Ammon's horn (tissue), 1 donor: ENCODE measurements around the gene RALGAPA1.
"Not testable (repeated sequence)": the region's sequence is repeated elsewhere in the genome, so short reads cannot be mapped to it uniquely, and the experiment has no call there.

ENCODE experiments used
- DNase-seq: peaks from one replicate; pipeline ENCODE4 v3.0.0-alpha.2; 2016; ENCODE audit warnings: low spot score

The RALGAPA1 gene

DNA sequence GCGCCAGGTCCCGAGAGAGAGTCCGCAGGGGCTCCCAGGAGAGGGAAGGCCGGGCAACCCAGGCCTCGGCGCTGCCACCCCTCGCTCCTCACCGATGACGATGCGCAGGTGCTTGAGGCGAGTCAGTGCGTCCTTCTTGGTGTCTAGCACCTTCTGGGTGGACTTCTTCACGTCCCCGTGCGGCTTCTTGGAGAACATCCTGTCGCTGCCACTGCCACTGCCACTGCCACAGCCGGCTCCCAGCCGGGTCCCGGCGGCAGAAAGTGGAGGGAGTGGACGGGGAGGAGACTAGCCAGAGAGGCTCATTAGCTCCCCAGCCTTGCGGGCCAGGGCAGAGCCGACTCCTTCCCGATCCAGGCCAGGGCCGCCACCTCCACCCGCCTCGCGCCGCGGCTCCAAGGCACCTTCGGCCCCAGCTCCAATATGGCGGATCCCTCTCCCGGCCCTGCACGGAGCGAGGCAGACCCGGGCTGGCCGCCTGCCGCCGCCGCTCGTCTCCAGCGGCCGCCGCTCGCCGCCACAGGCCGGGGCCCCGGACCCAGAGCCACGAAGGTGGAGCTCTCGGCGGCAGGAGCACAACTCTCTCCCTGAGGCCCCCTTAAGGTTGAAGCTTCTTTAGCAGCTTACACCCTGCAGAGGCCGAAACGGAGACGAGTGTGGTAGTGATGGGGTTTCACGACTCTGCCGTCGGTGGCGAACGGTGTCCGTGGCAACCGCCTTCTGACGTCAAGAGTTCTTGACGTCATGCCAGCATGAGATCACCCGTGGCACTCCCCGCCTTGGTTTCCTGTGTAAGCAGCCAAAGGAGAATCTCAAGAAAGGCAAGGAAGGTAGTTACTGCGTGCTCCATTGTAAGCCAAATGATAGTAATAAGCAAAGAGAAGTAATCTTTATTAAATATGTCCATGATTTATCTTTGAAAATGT lies at the start of gene RALGAPA1:
Gene RALGAPA1, minus strand, starts transcription at position 658 of the 926 bp plus-strand sequence. Its CDS starts 460 bp downstream, at position 198.
- peak; percentile 97 for DNase-seq

DNA sequence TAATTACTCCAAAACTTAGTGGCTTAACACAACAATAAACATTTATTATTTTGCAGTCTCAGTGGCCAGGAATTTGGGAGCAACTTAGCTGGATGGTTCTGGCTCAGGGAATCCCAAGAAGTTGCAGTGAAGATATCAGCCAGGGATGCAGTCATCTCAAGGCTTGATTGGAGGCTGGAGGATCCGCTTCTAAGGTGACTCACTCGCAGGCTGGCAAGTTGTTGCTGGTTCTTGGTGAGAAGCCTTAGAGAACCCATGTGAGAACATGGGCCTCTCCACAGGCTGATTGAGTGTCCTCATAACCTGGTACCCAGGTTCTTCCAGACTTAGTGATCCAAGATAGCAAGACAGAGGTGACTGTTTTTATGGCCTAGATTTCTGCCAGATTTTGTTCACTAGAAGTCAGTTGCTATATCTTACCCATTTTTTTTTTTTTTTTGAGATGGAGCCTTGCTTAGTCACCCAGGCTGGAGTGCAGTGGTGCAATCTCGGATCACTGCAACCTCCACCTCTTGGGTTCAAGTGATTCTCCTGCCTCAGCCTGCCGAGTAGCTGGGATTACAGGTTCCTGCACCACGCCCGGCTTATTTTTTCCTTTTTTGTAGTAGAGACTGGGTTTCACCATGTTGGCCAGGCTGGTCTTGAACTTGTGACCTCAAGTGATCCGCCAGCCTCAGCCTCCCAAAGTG lies 49.6 kb upstream of the RALGAPA1 start:
- no peak for DNase-seq

DNA sequence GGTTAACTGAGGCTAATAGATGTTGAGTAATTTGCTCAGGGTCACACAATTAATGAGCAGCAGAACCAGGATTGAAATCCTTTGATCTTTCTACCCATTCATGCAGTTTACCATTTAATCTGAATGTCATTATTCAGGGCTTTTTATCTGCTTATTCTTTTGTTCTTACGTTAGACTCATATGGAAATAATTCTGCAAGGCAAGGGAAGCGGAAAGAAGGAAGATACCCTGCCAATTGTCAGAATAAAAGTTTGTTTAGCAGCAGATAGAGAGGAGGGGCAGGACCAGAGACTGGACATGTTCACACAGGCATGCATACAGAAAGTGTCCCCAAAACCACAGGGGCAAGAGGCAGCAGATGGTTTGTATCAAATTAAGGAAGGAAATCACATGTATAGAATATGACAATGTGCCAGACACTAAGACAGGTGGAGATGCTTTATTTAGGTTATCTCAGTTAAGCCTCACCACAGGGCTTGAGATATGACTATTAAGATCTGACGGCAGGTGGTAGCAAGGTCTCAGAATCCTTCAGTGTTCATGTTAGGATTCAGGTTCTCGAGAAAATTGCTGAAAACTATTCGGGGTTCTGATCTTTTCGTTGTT lies 46.9 kb upstream of the RALGAPA1 start:
- DNase-seq: no peak

DNA sequence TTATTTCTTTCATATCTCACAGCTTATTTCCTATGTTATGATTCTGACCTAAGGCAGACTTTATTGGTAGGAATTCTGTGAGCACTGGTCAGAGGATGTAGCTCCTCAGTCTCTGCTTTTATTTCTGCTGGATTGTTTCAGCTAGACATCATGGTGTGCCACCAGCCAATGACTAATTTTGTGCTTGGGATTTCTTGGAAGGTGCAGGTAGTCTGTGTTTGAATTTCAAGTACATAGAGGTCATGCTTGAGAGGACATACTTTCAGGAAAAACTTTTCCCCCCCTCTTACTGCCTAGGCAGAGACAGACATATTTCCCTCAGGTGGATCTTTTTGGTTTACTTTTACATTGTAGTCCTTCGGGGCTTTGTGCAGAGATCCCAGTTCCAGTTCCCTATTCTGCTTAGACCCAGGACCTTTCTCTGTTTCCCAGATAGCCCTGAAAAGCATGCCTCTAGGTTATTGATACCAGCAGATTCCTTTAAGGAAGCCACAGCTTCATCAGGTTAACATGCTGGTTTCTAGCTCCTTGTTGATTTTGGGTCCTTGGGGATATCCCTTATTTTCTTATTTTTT lies 45.7 kb upstream of the RALGAPA1 start:
- no peak for DNase-seq

DNA sequence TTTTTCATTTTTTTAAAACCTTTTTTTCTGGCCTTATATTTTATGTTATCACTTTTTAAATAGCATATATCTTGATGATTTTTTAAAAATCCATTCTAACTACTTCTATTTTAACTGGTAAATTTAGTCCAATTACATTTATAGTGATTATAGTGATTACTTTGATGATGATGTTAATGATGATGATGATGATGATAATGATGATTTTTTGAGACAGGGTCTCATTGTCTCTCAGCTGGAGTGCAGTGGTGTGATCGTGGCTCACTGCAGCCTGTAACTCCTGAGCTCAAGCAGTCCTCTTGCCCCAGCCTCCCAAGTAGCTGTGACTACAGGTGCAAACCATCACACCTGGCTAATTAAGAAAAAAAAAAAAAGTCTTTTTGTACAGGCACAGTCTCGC lies 44.1 kb upstream of the RALGAPA1 start:
- DNase-seq: no peak

DNA sequence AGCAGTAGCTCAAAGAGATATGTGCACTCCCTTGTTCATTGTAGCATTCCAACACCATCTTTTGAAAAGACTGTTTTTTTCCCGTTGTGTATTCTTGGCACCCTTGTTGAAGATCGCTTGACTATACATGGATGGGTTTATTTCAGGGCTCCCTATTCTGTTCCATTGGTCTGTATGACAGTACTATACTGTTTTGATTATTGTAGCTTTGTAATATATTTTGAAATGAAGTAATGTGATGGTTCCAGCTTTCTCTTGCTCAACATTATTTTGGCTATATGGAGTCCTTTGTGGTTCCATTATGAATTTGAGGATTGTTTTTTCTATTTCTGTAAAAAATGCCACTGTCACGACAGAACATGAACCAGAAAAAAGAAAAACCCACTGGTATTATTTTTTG lies 42.7 kb upstream of the RALGAPA1 start:
- DNase-seq: no peak

DNA sequence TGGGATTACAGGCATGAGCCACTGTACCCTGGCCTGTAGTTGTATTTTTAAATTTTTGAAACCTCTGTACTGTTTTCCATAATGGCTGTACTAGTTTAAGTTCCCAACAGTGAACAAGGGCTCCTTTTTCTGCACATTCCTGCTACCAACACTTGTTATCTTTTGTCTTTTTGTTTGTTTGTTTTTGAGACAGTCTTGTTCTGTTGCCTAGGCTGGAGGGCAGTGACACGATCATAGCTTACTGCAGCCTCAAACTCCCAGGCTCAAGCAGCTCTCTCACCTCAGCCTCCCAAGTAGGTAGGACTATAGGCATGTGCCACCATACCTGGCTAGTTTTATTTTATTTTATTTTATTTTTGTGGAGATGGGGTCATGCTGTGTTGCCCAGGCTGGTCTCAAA lies 40.0 kb upstream of the RALGAPA1 start:
- no peak for DNase-seq

DNA sequence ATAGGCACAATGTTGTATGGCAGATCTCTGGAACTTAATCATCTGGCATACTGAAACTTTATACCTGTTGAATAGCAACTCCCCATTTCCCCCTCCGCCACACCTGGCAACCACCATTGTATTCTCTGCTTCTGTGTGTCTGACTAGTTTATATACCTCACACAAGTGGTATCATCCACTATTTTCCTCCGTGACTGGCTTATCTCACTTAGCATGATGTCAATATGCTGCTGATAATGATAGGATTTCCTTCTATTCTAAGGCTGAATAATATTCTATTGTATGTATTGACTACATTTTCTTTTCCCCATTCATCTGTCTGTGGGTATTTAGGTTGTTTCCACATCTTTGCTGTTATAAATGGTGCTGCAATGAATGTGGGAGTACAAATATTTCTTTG lies 38.5 kb upstream of the RALGAPA1 start:
- DNase-seq: no peak

DNA sequence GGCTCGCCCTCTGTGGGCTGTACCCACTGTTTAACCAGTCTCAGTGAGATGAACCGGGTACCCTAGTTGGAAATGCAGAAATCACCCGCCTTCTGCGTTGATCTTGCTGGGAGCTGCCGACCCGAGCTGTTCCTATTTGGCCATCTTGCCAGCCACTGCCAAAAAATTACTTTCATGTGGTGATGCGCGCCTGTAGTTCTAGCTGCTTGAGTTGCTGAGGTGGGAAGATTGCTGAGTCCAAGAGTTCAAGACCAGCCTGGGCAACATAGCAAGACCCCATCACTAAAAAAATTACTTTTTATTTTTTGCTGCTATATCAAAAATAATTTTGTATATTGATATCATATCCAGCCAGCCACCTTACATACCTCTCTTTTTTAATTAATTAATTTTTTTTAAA lies 35.4 kb upstream of the RALGAPA1 start:
- no peak for DNase-seq

DNA sequence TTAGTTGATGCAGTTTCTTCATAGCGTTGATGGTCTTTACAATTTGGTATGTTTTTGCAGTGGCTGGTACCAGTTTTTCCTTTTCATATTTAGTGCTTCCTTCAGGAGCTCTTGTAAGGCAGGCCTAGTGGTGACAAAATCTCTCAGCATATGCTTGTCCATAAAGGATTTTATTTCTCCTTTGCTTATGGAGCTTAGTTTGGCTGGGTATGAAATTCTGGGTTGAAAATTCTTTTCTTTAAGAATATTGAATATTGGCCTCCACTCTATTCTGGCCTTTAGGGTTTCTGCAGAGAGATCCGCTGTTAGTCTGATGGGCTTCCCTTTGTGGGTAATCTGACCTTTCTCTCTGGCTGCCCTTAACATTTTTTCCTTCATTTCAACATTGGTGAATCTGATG lies 33.1 kb upstream of the RALGAPA1 start:
- DNase-seq: not testable (repeated sequence)

DNA sequence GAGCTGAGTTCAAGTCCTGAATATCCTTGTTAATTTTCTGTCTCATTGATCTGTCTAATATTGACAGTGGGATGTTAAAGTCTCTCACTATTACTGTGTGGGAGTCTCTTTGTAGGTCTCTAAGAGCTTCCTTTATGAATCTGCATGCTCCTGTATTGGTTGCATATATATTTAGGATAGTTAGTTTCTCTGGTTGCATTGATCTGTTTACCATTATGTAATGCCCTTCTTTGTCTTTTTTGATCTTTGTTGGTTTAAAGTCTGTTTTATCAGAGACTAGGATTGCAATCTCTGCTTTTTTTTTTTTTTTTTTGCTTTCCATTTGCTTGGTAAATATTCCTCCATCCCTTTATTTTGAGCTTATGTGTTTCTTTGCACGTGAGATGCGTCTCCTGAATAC lies 32.6 kb upstream of the RALGAPA1 start:
- not testable (repeated sequence) for DNase-seq

DNA sequence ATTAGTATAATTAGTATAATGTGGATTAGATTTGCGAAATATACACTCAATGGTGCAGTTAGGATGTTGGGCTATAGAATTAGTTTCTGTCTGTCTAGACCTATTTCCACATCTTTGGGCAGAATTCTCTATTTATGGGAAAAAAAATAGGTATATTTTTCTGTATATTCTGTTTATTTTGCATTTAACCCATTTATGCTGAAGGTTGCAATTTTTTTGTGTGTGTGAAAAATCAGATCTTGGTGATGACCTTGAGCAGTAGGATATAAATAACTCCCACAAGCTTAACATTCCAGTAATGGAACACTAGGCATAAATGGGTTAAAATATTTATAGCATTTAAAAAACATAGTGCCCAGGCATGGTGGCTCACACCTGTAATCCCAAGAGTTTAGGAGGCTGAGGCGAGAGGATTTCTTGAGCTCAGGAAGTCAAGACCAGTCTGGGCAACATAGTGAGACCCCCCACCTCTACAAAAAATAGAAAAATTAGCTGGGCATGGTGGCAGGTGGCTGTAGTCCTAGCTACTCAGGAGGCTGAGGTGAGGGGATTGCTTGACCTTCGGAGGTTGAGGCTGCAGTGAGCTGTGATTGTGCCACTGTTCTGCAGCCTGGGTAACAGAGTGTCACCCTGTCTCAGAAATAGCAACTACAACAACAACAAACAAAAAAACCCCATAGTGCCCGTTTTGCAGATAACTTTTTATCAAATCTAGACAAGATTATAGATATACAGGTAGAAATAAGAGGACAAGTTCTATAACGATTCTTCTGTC lies 26.3 kb upstream of the RALGAPA1 start:
- DNase-seq: no peak

DNA sequence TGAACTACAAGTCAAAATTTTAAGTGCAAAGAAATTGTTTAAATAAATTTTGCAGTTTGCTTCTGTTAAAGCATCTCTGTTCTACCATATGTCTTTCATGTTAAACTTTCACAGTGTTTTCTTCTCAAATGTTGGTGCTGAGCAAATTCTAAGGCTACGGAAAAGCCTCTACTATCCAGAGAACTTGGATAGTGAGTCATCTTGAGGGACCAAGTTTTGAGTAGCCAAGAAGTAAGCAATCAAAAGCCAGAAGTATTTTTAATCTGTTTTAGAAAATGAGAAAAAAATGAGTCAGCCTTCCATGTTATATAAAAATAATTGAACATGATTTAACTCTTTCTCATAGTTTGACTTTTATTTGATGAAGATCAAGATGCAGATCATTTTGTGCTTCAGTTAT lies 20.4 kb upstream of the RALGAPA1 start:
- DNase-seq: no peak

DNA sequence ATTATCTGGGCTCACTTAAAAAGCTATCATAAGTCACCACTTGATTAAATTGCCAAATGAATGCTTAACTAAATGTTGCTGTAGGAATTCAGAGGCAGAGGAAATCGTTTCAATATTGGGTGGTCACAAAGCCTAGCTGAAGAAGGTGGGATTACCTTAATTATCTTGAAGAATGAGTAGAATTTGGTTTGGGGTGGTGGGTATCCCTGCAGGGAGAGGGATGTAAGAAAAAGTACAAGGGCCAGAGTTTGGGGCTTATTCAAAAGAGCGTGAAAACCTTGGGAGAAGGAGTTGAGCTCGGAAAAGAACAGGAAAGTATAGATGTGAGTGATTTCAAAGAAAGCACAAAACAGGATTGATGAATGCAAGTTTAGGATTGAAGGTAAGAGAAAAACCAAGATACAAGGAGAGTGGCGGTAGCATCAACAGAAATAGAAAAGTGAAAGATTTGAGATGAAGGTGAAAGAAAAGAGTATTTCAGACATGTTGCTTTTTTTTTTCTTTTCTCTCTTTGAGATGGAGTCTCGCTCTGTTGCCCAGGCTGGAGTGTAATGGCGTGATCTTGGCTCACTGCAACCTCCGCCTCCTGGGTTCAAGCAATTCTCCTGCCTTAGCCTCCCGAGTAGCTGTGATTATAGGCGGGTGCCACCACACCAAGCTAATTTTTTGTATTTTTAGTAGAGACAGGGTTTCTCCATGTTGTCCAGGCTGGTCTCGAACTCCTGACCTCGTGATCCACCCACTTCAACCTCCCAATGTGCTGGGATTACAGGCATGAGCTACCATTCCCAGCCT lies 18.8 kb upstream of the RALGAPA1 start:
- DNase-seq: no peak

DNA sequence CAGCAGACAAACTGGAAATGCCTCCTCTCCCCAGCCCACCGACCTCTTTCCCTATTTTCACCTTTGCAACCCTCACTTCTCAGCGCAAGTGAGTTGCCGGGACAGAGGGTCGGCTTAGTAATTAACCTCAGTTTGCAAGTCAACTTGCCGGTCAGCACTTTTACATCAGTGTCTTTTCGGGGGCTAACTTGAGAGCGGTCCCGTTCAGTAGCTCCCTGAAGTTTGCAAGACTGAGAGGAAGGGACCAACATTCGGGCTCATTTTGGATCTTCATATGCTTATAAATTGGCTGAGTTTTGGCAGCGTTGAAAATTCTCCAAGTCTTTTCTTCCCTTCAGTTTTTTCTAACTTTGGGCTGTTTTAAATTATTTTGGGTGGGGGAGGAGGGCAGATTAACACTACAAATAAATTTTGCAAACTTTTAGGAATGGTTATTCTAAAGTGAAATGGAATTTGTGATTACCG lies 17.9 kb upstream of the RALGAPA1 start:
- no peak for DNase-seq

DNA sequence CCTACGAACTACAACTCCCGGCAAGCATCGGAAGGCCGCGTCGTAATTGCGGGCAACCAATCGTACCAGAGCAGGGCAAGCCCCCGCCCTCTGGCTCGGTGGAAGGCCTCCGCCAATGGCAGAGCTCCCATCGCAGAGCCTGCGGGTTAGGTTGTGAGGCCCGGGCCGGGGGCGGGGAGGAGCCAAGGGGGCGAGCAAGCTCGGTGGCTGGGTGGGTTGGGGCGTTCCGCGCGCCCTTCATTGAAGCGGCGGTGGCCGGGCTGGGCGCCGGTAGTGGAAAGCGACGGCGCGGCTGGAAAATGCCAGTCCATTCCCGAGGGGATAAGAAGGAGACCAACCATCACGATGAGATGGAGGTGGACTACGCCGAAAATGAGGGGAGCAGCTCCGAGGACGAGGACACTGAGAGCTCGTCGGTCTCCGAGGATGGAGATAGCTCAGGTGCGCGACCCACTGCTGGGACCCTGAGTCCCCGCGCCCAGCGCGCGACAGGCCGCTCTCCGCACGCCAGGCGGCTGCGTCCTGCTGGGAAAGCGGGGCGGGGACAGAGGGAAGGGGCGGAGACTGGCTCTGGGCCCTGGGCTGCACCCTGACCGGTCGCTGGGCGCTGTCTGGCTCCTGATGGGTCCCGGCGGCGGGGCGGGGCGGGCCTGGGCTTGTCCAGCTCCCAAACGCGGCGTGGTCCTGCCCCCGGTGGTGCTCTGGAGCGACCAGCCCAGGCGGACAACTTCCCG lies 17.3 kb upstream of the RALGAPA1 start, which contains the start of gene BRMS1L:
Gene BRMS1L, plus strand, starts transcription at position 121 of the 734 bp plus-strand sequence. Its CDS starts 179 bp downstream, at position 300.
- DNase-seq: peak; percentile 100

DNA sequence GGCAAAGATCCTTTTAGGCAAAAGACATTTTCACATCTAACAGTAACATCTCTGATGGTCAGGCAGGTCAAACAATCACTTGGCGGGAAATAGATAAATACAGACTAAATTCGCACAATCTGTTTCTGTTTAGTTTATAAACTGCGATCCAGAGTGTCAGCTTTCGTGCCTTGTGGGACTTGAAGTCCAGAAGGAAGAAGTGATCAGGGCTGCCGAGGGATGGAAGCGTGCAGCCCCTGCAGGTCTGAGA lies 16.8 kb upstream of the RALGAPA1 start:
- no peak for DNase-seq

DNA sequence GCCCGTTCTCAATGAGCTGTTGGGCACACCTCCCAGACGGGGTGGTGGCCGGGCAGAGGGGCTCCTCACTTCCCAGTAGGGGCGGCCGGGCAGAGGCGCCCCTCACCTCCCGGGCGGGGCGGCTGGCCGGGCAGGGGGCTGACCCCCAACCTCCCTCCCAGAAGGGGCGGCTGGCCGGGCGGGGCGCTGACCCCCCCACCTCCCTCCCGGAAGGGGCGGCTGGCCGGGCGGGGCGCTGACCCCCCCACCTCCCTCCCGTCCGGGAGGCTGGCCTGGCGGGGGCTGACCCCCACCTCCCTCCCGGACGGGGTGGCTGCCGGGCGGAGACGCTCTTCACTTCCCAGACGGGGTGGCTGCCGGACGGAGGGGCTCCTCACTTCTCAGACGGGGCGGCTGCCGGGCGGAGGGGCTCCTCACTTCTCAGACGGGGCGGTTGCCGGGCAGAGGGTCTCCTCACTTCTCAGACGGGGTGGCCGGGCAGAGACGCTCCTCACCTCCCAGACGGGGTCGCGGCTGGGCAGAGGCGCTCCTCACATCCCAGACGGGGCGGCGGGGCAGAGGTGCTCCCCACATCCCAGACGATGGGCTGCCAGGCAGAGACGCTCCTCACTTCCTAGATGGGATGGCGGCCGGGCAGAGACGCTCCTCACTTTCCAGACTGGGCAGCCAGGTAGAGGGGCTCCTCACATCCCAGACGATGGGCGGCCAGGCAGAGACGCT lies 15.5 kb upstream of the RALGAPA1 start:
- DNase-seq: not testable (repeated sequence)

DNA sequence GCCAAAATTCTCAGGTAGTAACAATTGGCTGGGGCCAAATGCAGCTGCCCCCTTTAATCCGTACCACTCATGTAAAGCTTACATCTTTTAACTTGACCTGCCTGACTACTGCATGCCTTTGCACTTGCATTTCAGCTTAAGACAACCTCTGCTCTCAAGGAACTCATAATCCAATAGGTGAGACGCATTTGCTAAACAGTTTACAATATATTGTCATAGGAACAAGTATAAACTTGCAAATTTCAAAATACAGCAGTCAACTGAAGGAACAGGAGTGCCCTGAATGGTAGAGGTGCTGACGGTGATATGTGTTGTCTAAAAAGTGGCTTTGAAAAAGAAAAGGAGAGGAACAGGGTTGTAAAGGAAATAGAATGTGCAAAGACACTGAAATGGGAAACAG lies 13.4 kb upstream of the RALGAPA1 start:
- DNase-seq: no peak
